ENCODE results near the gene RNPEPL1.
"Not testable (repeated sequence)": the region's sequence is repeated elsewhere in the genome, so short reads cannot be mapped to it uniquely, and the experiment has no call there.

The RNPEPL1 gene

GRCh38 chr2:240604939-240605716 lies 36.8 kb downstream of the RNPEPL1 start:
- no peak for DNase-seq (ENCODE audit: low spot score)

DNA sequence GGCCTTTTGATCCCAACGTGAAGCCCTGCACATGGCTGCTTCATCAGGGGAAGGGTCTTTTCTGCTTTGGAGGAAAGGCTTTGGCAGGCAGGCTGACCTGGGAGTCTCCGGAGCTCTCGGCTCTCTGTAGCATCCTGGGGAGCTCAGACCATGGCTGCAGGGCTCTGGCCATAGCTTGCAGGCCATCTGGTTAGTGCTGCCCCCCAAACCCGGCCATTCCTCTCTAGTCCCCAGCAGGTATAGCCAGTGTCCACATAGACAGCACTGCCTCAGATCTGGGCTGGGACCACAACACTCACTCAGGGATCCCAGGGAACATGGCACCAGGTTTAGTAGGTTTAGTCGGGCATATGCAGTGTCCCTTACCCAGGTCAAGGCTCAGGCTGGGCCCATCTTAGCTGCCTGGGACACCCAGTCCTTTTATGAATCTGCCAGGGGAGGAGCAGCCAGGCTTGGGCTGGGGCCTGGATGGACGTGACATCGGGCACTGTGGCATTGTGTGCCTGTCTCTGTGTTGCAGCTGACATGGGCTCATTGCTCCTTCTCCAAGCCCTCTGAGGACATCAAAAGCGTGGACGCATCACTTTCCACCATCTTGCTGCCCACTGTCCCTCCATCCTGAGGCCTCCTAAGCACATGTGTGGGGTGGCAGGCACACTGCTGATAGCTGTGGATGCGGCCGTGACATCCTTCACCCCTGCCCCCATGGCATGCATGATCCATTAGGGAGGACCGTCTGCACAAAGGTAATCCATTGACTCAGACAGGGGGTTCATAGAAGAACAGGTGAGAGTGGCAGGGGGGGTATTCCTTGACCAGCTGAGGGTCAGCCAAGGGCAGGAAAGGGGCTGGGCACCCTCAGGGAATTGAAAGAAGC lies 37.8 kb downstream of the RNPEPL1 start:
- no peak for DNase-seq (ENCODE audit: low spot score)

GRCh38 chr2:240611601-240612210 lies 43.4 kb downstream of the RNPEPL1 start:
- no peak for DNase-seq (ENCODE audit: low spot score)

GRCh38 chr2:240613781-240614180 lies 45.5 kb downstream of the RNPEPL1 start:
- DNase-seq (ENCODE audit: low spot score) = no peak

DNA sequence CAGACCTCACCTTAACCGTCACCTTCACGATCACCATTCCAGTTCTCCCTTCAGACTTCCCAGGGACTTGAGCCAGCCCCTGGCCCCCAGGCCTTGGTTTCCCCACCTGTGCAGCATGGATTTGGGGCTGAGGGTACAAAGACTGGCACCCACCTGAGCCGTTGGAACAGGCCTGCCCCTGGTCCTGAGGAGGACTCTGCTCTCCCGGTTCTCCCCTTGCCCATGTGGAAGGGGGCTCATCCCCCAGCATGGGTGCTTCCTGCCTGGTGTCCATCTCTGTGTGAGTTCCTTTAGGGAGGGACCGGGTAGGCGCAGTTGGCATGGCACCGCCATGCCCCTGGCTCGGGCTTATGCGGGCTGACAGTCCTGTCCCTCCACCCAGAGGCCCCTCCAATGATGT lies 46.1 kb downstream of the RNPEPL1 start:
- no peak for DNase-seq (ENCODE audit: low spot score)

- no peak for DNase-seq (ENCODE audit: low spot score)
These were observed 47.1 kb downstream of the RNPEPL1 start for GRCh38 chr2:240615396-240615795.

DNA sequence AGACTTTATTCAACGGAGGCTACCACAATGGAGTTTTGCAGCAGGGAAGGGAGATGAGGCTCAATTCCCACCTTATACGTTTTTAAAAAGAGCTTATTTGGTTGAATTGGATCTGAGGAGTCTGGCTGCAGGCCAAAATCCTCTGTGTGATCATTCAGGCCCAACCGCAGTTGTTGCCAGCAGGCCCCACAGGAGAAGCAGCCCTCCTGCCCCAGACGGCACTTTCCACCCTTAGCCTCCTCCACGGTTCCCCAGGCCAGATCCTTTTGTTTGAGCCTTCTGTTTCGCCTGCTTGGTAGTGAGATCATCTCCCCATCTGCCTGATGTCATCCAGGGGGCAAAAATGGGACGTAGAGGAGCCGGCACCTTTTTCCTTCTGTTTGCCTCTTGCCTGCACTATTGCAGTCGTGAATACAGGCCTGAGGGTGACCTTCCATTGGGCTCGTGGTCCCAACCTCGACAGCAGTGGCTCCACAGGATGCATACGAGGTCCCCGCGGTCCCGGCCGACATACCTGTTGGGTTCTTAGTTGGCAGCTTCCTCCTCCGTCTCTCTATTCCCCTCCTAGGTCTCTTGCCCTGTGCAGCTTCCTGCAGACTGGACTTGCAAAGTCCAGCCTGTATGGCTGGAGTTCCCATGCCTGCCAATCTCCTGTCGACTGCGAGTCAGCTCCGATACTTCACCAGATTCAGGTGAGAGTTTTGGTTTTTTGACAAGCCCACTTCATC lies 47.7 kb downstream of the RNPEPL1 start:
- no peak for DNase-seq (ENCODE audit: low spot score)

DNA sequence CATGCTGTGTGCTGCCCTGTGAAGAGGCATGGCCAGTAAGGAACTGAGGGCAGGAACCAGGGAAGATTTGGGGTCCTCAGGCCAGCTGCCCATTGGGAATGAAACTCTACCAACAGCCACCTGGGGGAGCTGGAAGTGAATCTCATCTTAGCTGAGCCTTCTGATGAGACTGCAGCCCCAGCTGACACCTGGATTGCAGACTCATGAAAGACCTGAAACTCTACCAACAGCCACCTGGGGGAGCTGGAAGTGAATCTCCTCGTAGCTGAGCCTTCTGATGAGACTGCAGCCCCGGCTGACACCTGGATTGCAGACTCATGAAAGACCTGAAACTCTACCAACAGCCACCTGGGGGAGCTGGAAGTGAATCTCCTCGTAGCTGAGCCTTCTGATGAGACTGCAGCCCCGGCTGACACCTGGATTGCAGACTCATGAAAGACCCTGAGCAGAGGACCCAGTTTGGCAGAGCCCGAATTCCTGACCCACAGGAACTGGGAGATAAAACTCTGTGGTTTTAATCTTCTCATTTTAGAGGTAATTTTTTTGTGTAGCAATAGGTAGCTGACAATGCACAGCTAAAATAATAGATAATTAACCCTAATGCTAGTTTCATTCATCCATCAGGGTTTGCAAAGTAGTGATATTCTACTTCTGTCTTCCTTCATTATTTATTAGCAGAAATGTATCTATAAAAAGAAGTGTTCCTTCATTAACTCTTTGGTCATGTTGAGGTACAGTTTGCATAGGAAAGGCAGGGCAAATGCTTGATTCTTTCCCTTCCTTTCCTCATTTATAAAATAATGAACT lies 48.8 kb downstream of the RNPEPL1 start:
- DNase-seq (ENCODE audit: low spot score) = not testable (repeated sequence)

GRCh38 chr2:240618776-240619175 lies 50.5 kb downstream of the RNPEPL1 start:
- DNase-seq (ENCODE audit: low spot score) = no peak

DNA sequence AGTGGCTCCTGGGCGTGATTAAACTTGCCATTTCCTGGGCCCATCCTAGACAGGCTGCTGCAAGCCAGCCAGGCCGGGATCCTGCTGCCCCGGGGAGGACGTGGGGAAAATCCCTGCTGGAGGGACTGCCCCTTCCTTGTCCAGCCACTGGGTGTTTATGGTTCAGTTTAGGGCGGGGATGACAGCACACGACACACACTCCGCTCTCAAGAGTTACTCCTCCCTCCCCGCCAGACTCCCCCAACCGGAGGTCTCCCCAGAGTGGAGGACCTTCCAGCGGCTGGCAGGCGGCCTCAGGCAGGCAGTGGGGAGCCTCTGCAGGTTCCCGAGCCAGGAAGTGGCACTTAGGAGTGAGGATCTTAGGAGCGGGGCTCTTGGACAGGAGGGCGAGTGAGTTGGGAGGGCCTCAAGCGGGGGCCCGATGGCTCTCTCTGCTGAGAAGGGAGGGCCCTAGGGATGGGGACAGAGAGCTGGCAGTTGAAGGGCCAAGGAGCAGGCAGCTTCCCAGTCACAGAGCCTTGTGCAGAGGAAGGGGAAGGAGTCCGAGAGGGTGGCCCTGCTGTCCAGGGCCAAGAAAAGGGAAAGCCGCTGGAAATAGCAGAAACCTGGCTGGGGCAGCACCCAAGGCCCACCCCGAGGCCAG lies 51.3 kb downstream of the RNPEPL1 start:
- DNase-seq (ENCODE audit: low spot score) = no peak

DNA sequence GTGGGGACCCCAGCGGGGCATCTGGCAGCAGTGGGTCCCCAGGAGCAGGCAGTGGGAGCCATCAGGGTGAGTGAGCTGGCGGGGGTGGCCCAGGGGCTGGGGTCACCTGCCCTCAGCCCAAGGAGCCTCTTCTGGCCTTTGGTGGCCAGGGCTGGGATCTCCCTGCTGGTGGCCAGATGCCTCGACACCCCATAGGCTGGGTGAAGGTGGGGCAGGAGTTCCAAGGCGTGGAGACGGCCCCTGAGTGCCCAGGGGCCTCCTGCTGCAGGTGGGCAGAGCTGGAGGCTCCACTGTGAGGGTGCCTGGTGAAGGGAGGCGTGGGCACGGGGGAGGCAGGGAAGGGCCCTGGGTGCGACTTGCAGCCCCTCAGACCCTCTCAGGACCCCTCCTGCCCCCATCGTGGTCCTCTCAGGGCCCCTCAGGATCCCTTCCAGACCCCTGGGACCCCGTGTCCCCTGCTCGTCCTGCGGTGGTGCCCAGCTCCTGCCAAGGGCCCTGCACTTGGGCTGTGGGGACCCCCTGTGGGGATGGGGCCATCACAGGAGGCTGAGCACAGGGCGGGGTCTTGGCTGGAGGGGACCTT lies 52.0 kb downstream of the RNPEPL1 start:
- DNase-seq (ENCODE audit: low spot score) = no peak

- DNase-seq (ENCODE audit: low spot score) = no peak
These were observed 52.6 kb downstream of the RNPEPL1 start for GRCh38 chr2:240620859-240621258.

DNA sequence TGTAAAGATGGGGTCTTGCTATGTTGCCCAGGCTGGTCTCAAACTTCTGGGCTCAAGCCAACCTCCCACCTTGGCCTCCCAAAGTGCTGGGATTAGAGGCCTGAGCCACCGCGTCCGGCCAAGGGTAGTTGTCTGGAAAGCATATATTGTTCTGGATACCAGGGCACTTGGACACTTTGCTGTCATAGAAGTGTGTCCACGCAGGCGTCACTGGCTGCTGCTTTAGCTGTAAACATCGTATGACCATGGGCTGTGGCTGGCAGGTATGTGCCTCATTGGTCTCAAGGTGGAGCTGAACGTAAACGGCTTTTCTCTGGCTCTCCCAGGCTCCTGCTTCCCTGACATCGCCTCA lies 53.8 kb downstream of the RNPEPL1 start:
- no peak for DNase-seq (ENCODE audit: low spot score)

- DNase-seq (ENCODE audit: low spot score) = no peak
These were observed 54.4 kb downstream of the RNPEPL1 start for GRCh38 chr2:240622531-240623235.

GRCh38 chr2:240623531-240624010 lies 55.3 kb downstream of the RNPEPL1 start:
- DNase-seq (ENCODE audit: low spot score) = no peak

DNA sequence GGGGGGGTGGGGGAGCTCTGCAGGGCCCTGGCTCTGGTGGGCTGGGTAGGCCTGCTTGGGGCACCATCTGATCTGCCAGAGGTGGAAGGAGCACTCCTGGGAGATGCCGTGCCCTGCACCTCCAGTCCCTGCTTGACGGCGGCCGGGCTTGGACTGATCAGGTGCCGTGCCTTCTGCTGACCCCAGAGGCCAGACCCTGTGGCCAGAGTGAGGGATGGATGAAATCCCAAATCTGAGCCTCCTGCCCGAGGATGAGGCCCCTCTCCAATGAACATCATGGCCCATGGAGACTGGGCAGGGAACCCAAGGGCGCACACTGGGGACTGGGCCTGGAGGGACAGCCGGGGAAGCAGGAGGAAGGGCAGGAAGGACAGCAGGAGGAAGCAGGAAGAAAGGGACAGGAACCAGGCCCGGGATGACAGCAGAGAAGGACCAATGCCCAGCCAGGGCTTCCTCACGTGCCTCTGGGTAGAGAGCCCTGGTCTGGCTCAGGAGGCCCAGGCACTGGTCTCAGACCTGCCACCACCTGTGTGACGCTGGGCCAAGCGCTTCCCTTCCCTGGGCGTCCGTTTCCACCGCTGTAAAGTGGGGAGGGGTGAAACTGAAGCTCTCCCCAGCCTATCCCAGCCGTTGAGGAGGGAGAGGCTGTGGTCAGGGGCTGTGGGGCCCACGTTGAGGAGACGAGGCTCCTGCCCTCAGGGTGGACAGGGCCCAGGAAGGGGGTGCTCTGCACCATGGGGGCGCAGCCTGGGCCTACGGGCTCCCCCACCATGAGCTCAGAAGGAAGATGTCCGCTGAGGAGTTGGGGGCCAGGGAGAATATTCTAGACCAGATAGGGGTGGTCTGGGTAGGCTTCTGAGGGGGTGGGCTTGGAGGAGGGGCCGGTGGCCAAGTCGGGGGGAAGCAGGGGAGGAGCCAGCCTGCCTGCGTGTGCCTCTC lies 56.0 kb downstream of the RNPEPL1 start:
- no peak for DNase-seq (ENCODE audit: low spot score)

DNA sequence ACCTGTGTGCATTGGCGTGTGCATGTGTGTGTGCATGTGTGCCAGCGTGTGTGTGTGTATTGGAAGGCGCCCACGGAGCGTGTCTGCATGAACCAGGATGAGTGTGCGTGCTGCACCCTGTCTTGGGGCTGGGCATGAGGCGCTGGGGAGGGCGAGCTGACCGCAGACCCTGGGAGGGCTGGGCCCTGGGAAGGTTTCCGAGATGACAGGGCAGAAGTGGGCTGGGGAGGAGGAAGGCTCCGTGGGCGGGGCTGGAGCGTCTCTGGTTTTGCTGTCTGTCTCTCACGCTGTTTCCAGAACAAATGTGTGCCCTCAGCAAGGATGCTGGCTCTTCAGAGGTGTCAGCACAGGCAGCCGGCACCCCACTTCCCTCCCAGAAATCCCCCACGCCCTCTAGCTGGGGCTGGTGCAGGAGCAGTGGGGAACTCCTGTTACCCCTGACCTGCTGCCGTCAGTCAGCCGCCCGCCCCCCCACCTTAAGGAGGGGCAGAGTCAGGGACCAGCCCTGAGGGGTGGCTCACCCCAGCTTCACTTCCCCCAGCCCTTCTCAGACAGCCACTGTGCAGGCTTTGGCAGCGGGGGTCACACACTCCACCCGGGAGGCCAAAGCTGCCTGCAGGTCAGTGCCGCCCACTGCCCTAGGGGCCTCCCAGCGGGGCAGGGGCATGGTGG lies 56.8 kb downstream of the RNPEPL1 start, which contains the start of gene GPR35:
Gene GPR35, plus strand, starts transcription at position 531 of the 672 bp plus-strand sequence. CDS start 4,473 bp downstream, outside the sequence.
- DNase-seq (ENCODE audit: low spot score) = no peak
